HG02623 (cell line): ENCODE results near the gene HTN1.
A peak's percentile ranks its signal among the peaks of the same experiment; 100 is the strongest.
"Not testable (repeated sequence)": the region's sequence is repeated elsewhere in the genome, so short reads cannot be mapped to it uniquely, and the experiment has no call there.

ENCODE experiments used
- ATAC-seq: cut with Tn5 transposase; IDR thresholded peaks from one replicate; pipeline ENCODE4 v1.9.1; 2021; ENCODE audit warnings: moderate library complexity; ENCODE audit not compliant: unreplicated experiment

Gene HTN1

GRCh38 chr4:70050138-70050537 is at the start of gene HTN1:
TSS of gene HTN1 (plus strand) at chr4:70050438. CDS start at chr4:70053077, 2,639 bp downstream.
- not testable (repeated sequence) for ATAC-seq

- no peak for ATAC-seq
These were observed 49.5 kb upstream of the HTN1 start for GRCh38 chr4:70000711-70001110.

DNA sequence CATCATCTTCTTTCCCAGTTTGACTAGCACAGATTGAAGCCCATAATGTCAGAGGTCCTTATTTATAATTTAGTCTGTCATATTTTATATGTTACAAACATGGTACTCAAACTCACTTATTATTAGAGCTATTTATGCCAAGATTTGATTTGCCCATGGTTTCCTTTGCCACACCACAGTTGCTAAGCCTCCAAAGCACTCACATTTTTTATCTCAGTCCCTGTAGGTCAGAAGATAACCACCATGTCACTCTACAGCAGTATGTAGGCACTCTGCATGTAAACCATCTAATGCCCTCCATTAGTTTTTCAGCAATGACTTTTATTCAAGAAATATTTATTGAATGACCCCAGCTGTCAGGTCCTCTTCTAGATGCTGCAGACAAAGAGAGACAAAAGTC is 47.7 kb upstream of the HTN1 start:
- no peak for ATAC-seq

DNA sequence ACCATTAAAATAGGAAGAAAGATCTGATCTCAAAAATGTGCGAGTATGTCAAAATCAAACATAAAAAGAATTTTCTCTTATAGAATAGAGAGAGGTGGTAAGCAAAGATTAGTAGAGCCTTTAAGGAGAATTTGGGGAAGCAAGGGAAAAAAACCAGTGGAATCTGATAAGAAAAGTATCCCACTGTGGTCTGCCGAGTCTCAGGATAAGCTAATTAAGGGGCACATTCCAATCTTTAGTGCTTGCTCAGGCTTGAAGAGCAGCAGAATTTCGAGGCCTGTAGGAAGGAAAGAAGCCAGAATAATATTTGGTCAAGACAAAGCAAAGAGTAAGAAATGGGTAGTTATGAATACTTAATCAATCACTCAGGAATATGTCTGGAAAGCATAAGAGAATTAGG is 41.5 kb upstream of the HTN1 start:
- ATAC-seq: no peak

DNA sequence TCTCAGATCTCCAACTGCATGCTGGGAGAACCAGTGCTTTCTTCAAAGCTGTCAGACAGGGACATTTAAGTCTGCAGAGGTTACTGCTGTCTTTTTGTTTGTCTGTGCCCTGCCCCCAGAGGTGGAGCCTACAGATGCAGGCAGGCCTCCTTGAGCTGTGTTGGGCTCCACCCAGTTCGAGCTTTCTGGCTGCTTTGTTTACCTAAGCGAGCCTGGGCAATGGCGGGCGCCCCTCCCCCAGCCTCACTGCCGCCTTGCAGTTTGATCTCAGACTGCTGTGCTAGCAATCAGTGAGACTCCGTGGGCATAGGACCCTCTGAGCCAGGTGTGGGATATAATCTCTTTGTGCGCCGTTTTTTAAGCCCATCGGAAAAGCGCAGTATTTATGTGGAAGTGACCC is 31.2 kb upstream of the HTN1 start:
- not testable (repeated sequence) for ATAC-seq

- ATAC-seq: no peak
These were observed 27.0 kb upstream of the HTN1 start for GRCh38 chr4:70023218-70023617.

DNA sequence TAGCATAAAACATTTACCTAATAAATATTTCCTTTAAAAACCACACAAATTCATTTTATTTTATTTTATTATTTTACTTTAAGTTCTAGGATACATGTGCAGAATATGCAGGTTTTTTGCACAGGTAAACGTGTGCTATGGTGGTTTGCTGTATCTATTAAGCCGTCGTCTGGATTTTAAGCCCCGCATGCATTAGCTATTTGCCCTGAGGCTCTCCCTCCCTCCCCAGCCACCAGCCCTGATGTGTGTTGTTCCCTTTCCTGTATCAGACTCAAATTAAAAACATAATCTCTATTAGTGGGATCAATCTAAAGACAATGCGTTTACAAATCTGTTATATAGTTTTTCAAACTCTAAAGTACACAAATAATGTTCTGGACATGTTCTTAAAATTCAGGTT is 23.2 kb upstream of the HTN1 start:
- ATAC-seq: no peak

- not testable (repeated sequence) for ATAC-seq
These were observed 22.1 kb upstream of the HTN1 start, which contains the start of gene HTN3 for GRCh38 chr4:70028159-70028558. TSS of gene HTN3 (plus strand) at chr4:70028459. CDS start at chr4:70030741, 2,282 bp downstream.

GRCh38 chr4:70037559-70037958 is 12.7 kb upstream of the HTN1 start:
- ATAC-seq: not testable (repeated sequence)

- not testable (repeated sequence) for ATAC-seq
These were observed 10.3 kb upstream of the HTN1 start for GRCh38 chr4:70039928-70040327.

GRCh38 chr4:70041652-70042286 is 8.5 kb upstream of the HTN1 start:
- ATAC-seq: no peak

- ATAC-seq: not testable (repeated sequence)
These were observed 6.3 kb downstream of the HTN1 start for GRCh38 chr4:70056534-70056933.

DNA sequence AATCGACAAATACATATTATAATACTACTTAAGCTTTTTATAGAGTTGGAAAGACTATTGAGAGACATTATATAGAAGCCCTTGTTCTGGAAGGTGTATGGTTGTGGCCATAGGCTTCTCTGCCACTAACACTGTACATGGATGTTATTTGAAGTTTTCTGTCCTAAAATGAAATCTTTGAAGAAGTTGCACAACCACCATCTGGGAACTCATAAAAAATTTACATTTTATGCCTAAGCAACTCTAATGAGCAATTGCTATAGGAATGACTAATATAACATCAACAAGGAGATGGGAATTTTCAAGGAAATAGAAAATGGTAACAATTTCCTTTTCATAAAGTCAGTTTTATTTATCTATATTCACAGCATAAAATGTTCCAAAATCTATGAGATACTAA is 7.4 kb downstream of the HTN1 start:
- ATAC-seq: no peak

GRCh38 chr4:70059149-70059548 is 8.9 kb downstream of the HTN1 start:
- ATAC-seq: no peak

- ATAC-seq: peak; percentile 82
These were observed 11.8 kb downstream of the HTN1 start for GRCh38 chr4:70062000-70062399.

GRCh38 chr4:70080205-70080604 is 30.0 kb downstream of the HTN1 start:
- ATAC-seq: no peak

DNA sequence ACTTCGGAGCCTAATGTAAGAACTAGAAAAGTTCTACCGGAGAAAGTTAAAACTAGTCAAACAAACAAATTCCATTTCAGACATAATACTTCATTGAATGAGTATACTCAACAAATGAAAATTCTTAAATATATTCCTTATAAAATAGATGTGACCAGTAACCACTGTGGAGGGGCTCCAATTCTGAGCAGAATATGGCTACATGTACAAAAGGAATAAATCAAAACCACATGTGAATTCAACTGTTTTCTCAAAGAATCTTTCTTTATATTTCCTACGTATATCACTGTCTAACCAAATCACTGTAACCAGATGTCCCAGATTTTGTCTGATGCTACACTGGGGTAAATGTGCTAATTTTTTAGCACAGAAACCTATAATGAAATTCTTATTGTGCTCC is 49.0 kb downstream of the HTN1 start:
- ATAC-seq: no peak
